Activated T-helper 9 cell treated with anti-CD3 and anti-CD28 coated beads, Interleukin-2, amount 50 U/mL, for 16 hours (primary cell): ENCODE data around the gene IGF2BP2.
"Not testable (repeated sequence)": the region's sequence is repeated elsewhere in the genome, so short reads cannot be mapped to it uniquely, and the experiment has no call there.

ENCODE experiments used
- DNase-seq: peaks from one replicate; pipeline ENCODE4 v3.0.0-alpha.2; 2020; ENCODE audit warnings: low read depth

Gene IGF2BP2

DNA sequence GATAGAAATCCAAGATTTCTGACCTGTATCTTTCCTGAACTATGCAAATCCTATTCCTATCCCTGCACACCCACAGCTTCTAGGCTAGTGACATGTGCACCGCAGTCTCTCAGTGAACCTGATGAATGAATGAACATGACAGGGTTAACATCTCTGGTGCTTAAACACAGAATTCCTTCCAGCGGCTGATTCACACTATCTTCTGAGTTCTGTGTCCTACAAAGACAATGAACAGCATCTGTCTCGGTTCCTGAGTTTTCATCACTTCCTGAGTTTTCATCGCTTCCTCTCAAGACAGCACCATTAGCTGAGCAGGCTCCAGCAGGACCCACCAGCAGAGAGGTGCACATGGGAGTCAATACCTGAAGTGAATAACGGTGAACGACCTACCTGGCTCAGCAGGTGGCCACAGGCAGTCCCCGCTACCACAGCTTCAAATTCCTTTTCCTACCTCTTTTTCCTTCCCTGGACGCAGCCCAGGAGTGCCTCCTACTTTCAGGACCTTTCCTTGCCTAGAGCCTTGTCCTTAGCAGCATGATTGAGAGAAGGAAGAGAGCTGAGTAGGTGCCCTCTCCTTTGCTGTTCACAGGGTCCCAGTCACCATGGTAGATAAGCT is 113.5 kb downstream of the IGF2BP2 start:
- DNase-seq = no peak

DNA sequence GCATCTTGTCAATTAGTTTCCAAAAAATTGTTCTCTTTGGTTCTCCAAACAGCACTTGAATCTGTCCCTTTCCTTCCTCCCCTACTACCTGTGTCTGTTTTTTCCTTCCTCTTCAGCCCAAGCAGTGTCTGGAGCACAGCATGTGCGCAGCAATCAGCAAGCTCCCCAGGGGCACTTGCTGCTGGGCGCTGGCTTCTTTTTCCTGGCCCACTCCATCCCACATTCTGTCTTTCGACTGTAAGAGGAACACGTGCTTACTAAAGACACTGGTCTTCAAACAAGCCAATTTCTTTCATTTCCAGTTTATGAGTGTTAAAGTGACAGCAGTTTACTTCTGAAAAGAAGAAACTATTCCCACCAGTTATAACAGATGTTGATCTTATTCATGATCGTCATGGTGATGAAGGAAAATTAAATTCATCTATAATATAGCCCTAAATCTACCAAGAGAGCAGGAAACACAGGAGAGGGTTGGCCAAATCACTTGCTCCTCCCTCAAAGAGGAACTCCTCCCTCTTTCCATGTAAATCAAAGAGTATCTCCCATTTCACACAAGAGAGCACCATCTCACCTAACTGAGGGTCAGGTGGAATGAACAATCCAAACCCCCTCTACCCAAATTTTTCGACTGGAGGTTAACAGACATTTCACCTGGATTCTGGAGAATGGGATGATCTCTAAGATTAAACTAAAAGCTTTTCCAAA is 115.4 kb downstream of the IGF2BP2 start:
- no peak for DNase-seq

DNA sequence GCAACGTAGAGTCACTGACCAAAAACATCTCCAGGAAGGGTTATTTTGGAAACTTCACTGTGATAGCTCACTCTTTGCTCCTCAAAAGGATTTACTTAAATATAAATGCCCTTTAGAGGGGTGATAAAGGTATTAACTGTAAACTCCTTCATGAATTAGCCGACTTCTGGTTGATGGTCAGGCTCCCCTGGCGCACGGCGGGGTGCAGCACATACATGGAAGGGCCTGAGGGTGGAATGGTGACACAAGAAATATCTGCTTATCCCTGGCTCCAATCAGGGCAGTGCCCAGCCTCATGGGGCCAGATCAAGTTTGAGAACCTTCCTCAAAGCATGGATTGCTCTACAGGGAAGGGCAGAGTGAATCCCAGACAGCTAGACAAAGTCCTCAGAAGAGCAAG is 116.5 kb downstream of the IGF2BP2 start:
- no peak for DNase-seq

DNA sequence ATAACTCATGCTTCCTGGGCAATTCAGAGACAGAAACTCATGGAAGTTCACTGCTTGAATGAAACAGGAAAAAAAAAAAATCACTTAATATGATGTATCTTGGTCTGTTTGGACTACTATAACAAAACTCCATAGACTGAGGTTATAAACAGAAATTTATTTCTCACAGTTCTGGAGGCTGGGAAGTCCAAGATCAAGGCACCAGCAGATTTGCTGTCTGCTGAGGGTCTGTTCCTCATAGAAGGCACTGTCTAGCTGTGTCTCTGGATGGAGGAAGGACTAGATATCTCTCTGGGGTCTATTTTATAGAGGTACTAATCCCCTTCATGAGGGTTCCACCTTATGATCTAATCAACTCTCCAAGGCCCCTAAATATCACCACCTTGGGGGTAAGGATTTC is 119.3 kb downstream of the IGF2BP2 start:
- no peak for DNase-seq

DNA sequence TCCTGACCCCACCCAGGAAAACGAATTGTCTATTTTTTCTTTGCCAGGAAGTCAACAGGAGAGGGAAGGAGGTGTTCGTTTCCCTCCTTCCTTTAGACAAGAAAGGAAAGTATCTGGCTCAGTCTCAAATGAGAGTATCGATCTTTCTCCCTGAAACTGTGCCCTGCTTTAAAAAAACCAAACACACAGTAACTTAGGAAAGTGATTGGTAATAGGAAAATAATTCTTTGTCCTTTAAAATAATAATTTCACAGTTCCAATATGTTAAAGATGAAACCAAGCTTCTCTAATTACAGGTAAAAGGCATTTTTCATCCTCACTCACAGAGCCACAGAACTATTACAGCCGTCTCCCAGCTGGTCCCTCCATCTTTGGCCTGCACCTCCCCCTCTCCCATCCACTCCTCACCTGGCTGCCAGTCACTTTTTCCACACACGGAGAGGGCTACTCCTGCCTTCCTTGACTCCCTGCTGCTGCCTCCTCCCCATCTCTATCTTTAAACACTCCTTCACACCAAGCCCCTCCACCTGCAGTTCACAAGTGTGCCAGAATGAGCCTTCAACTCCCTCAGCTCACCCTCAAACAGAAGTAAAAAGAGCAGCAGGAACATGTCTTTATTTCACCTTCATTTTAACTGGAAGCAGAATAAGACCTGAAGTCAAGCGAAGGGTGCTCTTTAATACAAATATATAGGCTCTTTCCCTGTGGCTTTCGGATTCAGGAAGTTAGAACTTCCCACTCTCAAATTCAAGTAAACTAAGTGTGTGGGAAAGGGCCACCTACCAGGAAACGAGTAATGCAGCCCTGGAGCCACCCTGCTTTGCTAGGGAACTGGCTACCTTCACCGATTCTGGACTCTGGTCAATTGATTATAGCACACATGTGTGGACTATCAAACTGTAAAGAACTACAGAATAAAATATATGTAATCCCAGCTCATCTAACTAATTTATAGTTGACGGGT is 122.3 kb downstream of the IGF2BP2 start:
- no peak for DNase-seq

DNA sequence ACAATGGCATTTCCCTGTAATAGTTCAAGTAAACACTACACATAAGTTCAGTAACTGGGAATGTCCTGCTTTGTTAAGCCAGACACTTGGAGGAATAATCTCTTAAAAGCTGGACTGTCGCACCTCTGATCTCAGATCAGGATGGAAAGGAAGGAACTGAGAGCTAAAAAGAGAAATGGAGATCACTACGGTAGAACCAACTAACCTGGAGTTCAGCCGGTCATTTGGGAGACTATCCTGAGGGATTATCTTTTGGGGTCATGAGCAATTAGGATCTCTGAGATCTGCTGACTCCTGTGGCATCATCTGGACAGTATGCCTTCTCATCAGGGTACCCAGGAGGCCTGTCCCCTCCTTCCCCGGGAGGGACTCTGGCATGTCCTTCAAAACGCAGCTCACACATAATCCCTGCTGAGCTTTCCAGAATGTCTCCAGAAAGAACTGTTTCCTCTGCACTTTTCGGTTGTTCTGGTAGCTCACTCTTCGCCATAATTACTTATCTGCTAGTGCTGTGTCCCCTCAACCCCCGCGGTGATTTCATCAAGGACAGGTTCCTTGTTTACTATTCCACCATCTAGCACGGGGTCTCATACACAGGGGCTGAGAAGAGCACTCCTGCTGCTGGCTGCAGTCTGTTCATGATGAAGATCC is 123.1 kb downstream of the IGF2BP2 start:
- no peak for DNase-seq

DNA sequence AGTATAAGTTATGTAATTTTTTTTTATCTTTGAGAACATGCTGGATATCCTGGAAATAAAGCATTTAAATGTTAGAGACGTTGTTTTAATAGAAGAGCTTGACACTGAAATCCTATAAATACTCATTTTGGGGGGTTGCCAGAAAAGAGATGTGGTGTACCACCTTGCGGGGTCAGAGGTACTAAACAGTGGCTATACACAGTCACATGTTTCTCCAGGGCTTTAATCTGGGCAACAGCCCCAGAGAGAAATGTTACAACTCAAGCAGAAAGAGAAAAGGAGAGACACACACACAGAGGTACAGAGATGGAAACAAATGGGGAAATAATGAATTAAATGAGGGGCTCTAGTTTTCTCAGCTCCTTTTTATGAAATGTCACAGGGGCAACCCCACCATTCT is 124.9 kb downstream of the IGF2BP2 start:
- no peak for DNase-seq

DNA sequence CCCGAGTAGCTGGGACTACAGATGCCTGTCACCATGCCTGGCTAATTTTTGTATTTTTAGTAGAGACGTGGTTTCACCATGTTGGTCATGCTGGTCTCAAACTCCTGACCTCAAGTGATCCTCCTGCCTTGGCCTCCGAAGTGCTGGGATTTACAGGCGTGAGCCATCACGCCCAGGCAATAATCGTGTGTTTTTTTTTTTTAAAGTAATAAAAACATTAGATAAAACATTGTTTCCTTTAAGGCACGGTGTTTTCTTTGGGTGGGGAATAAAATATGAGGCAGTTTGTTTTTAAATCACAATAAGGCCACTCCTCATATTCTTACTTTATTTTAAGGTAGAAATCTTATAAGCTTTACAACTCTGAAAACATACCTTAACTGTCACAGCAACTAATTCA is 127.6 kb downstream of the IGF2BP2 start:
- not testable (repeated sequence) for DNase-seq

DNA sequence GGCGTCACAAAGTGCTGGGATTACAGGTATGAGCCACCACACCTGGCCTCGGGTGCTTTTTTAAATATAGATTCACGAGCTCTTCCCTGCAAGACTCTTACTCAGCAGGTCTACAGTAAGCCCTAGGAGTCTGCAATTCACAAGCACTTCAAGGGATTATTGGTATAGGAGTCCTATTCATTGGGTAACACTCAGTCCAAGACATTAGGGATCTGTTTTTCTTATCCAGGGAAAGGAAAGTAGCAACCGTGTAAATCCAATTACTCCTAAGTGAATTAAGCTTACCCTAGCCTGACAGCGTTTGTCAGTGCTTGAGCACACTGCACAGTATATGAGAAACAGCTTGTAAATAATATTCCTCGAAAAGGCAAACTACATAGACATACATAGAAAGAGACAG is 128.8 kb downstream of the IGF2BP2 start:
- no peak for DNase-seq

DNA sequence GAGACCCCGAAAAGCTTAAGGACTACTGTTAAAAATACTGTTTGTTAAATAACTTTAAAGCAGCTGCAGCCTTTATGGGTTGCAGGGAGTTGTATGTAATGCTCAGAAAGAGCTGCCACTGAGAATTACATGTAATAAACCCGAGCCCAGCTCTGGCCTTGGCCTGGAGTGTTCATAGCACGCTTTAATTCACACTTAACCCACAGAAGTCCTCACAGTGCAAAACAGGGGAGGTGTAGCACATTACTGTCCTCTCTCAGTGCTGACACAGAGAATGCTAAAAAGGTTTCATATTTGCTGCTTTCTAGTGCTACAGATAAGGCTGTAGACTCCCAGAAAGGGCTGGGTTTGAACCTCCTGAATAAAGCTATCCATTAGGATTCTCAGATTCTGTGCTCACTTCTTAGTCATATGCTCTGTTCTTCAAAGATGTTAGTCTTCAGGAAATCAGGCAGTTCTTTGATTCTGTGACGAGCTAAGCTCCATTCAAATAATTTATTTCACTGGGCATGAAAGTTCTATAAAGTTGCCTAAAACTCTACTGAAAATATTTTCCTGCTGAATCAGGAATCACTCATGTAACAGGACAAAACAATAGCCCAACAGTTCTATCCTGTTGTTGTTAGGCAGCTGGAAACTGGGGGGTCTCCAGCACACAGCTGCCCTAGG is 130.7 kb downstream of the IGF2BP2 start:
- DNase-seq = no peak

DNA sequence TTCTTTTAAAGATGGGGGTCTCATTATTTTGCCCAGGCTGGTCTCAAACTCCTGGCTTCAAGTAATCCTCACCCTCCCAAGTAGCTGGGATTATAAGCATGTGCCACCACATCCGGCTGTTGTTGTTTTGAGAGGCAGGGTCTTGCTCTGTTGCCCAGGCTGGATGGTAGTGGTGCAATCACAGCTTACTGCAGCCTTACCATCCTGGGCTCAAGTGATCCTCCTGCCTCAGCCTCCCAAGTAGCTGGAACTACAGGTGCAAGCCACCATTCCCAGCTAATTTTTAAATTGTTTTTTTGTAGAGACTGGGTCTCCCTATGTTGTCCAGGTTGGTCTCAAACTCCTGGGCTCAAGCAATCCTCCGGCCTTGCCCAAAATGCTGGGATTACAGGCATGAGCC is 133.2 kb downstream of the IGF2BP2 start:
- DNase-seq = no peak

DNA sequence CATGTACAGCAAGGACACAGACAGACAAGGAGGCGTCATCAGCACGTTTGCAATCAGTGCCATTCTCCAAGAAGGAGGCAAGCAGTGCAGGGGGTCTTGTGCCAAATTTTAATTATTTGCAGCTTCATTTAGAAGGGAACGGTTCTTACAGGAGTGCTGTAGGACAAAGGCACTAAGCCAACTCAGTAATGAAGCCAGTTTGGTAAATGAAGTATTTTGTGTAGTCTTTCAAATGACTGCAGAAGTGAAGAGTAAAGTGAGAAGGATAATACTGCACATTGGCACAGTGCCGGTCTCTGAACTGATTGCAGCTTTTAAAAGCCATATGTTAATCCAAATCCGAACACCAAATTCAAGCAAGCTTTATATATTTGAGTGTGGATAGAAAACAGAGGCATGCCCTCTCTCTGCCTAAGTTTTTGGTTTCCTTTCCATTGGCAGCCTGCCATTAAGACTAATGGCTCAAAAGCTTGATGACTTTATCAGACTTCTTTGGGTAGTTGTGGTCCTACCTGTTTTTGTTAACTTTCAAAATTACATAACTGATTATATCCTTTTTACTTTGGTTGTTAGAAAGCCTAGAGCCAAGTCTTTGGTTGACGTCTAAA is 137.5 kb downstream of the IGF2BP2 start:
- no peak for DNase-seq

DNA sequence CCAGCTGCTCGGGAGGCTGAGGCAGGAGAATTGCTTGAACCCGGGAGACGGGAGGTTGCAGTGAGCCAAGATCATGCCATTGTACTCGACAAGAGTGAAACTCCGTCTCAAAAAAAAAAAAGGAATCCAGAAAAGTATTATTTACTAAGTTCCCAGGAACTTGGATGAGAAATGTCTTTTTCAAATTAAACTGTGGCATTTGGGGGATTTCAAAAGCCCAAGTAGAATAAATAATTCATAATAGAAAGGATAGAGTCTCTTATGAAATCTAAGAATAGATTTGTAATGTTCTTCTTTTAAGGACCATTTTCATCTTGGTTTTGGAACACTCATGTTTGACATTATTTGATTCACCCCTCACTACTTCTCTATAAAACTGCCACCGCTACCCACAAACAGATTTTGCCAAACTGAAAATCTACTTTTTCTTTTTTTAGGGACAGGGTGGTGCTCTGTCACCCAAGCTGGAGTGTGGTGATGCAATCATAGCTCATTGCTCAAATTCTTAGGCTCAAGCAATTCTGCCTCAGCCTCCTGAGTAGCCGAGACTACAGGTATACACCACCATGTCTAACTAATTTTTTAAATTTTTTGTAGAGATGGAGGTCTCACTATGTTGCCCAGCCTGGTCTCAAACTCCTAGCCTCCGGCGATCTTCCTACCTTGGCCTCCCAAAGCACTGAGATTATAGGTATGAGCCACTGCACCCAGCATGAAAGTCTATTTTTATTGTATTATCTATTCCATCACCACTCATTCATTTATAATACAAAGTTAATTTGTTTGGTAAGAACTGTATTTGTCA is 139.4 kb downstream of the IGF2BP2 start:
- DNase-seq = no peak

DNA sequence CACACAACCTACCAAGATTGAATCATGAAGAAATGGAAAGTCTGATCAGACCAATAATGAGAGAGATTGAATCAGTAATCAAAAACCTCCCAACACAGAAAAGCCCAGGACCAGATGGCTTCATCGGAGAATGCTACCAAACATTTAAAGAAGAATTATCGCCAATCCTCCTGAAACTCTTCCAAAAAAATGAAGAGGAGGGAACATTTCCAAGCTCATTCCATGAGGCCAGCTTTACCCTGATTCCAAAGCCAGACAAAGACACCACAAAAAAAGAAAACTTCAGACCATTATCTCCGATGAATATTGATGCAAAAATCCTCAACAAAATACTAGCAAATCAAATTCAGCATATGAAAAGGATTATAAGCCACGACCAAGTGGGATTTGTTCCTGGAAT is 144.6 kb downstream of the IGF2BP2 start:
- no peak for DNase-seq

DNA sequence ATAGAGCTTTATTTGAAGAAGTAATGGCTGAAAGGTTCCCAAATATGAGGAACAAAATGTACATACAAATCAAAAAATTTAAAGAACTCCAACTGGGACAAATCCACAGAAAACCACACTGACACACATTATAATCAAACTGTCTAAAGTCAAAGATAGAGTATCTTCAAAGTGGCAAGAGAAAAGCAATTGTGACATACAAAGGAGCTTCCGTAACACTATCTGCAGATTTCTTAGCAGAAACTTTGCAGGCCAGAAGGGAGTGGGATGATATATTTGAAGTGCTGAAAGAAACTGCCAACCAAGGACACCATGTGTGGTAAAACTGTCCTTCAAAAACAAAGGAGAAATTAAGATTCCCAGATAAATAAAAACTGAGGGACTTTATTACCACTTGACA is 146.8 kb downstream of the IGF2BP2 start:
- DNase-seq = no peak

DNA sequence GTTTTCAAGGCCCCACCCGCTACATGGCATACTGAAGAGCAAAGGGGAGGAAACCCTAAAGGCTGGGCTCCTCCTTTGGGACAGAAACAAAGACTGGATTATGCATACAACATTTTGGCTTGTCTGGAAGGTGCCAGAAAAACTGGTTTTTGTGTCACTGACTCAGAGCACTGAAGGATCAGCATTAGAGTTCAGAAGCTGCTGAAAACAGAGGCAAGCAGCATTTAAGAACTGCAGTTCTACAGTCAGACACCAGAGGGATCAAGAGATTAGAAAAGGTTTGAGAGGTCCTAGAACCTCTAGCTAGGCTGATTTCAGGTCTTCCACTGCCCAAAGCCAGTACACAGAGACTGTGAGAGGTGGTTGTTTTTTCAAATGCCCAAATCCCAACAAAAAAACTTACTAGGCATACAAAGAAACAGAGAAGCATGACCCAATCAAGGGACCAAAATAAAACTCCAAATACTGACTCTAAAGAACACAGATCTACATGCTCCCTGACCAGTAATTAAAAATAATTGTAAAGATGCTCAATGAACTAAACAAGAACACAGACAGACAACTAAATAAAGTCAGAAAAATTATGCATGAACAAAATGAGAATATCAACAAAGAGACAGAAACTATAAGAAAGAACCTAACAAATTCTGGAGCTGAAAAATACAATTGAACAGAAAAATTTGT is 147.6 kb downstream of the IGF2BP2 start:
- no peak for DNase-seq

DNA sequence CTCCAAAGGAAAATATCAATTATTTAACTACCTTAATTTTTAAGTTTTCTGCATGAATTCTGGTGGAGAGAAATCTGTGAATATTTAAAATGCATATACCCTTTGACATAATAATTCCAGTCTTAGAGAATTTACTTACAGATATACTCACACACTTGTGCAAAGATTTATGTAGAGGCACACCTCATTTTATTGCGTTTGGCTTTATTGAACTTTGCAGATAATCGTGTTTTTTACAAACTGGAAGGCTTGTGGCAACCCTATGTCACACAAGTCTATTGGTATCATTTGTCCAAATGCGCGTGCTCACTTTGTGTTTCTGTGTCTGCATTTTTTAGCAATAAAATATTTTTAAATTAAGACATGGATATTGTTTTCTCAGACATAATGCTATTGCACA is 157.3 kb downstream of the IGF2BP2 start:
- DNase-seq = no peak

DNA sequence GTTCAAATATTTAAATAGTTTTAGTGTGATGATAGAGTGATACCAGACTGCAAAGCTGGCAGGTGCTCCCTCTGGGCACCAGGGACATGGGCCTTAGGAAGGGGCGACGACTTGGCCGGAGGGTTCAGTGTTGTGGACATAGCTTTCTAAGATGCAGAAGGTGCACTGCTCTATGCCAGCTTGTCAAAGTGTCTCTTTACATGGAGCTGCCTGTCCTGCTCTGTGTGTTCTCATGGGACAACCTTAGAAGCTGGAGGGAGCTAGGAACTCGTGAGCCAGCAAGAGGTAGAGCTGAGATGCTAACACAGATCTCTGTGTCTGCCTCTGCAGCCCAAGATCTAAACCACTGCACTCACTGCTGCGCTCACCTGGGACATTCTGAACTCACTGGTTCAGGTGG is 160.9 kb downstream of the IGF2BP2 start:
- DNase-seq = no peak

DNA sequence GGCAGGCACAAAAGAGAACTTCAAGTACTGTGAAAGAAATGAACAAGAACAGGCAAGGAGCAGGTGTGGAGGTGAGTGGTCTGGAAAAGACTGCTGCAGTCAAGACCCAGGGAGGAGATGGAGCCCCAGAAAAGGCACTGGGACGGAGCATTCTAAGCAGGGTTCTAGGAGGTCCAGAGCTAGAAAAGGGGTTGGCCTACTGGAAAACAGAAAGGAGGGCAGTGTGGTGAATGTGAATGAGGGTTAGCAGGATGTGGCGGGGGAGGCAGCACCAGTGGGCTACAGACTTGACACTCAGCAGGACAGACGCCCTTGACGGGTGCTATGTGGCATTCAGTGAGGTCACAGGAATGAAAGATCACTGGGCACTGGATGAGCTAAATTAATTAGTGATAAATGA is 163.1 kb downstream of the IGF2BP2 start:
- no peak for DNase-seq

DNA sequence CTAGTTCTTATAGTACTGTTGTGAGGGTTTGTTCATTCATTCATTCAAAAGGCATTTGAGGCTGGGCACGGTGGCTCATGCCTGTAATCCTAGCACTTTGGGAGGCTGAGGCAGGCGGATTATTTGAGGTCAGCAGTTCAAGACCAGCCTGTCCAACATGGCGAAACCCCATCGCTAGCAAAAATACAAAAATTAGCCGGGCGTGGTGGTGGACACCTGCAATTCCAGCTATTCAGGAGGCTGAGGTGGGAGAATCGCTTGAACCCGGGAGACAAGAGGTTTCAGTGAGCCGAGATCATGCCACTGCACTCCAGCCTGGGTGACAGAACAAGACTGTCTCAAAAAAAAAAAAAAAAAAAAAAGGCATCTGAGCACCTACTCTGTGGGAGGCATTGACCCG is 163.5 kb downstream of the IGF2BP2 start:
- DNase-seq = not testable (repeated sequence)
